ENCODE measurements around the gene GHSR. TPM values are rescaled to one million over a fixed set of nuclear protein-coding genes. Genes with fewer than 3 reads are reported as not detected.

Gene GHSR
- total and polyA plus RNA-seq, 8 donors, result 0.37 TPM; not detected in 7

DNA sequence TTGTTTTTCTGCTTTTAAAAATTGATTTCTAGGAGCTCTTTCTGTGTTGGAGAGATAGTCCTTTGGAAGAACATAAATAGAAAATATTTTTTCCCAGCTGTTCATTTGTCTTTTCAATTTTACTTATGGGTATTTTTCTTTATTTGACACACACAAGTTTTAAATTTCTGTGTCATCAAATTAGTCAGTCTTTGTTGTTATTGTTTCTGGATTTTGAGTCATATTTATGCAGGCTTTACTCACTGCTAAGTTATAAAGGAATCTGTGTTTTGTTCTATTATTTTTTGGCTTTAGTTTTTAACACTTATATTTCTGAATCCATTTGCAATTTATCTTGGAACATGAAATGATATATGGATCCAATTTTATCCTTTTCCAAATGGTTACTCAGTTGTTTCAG, 5.9 kb upstream of the GHSR start:
- Histone ChIP-seq H3K27ac (no peak overlapping the region), H3K4me3 (no peak overlapping the region), H3K36me3 (no peaks in the 10 kb centered on the region), H3K27me3 (peaks cover 4 to 27% (median 14%) of the 10 kb centered on the region in 3 donors), H3K9me3 (peaks cover 0 to 6% (median 3%) of the 10 kb centered on the region in 4 donors), H3K4me1 (peaks cover 0 to 11% (median 5%) of the 10 kb centered on the region in 4 donors)
- intact Hi-C loops (cut with DNase I; ENCODE audit: low total_unique reads), result no loop called here
- DNase-seq, result no peak
- TF ChIP-seq EP300 (IDR thresholded peaks at IDR 0.05), result no peak
- TF ChIP-seq POLR2A (IDR thresholded peaks at IDR 0.05), result no peak
- TF ChIP-seq, protein P1, sequence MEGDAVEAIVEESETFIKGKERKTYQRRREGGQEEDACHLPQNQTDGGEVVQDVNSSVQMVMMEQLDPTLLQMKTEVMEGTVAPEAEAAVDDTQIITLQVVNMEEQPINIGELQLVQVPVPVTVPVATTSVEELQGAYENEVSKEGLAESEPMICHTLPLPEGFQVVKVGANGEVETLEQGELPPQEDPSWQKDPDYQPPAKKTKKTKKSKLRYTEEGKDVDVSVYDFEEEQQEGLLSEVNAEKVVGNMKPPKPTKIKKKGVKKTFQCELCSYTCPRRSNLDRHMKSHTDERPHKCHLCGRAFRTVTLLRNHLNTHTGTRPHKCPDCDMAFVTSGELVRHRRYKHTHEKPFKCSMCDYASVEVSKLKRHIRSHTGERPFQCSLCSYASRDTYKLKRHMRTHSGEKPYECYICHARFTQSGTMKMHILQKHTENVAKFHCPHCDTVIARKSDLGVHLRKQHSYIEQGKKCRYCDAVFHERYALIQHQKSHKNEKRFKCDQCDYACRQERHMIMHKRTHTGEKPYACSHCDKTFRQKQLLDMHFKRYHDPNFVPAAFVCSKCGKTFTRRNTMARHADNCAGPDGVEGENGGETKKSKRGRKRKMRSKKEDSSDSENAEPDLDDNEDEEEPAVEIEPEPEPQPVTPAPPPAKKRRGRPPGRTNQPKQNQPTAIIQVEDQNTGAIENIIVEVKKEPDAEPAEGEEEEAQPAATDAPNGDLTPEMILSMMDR (IDR thresholded peaks at IDR 0.05), result no peak
- no peak for TF ChIP-seq POLR2AphosphoS5 (IDR thresholded peaks at IDR 0.05)

DNA sequence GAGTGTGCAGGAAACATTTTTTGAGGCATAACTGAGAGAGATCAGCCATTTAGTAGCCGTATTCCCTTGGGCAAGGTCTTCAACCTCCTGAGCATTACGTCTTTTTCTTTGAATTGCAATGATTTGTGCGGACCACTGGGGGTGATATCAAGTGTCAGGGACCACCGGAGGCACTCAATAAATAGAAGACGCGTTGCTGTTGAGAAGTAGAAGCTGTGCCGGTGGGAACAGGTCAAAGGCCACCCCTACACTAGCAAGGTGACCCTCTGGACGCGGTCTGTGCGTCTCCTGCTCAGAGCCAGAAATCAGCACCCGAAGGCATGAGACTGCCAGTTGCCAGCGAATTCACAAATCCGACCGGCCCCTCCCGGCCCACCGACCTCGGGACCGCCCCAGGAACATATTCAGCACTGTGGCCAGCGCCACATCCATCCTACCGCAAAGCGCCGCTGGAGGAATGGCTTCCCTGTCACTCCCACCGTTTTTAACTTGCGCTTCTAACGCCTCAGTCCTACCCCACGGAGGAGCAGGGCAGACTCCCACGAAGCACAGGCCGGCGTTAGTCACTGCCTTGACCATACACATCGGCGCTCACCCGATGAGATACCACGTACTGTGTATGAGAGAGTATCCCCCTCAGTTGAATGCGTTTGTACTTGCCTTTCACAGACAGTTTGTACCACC, 1.4 kb upstream of the GHSR start:
- Histone ChIP-seq H3K4me1 (peaks cover 7 to 30% (median 20%) of the 10 kb centered on the region in 4 donors), H3K27me3 (peaks cover 13 to 66% (median 37%) of the 10 kb centered on the region in 3 donors), H3K27ac (no peak overlapping the region), H3K9me3 (peaks cover 0 to 6% (median 3%) of the 10 kb centered on the region in 4 donors), H3K4me3 (peak overlapping the region in 1 of 4 donors; percentile 6), H3K36me3 (no peaks in the 10 kb centered on the region)
- TF ChIP-seq POLR2AphosphoS5 (IDR thresholded peaks at IDR 0.05) (no peak), EP300 (IDR thresholded peaks at IDR 0.05) (no peak), POLR2A (IDR thresholded peaks at IDR 0.05) (no peak)
- TF ChIP-seq, protein P1 (IDR thresholded peaks at IDR 0.05), result no peak
- intact Hi-C loops (cut with DNase I; ENCODE audit: low total_unique reads), result no loop called here
- peak in 1 of 2 donors; percentile 73 for DNase-seq
- WGBS, 5 donors, result 7 to 12% (median 9%) methylated on average over 25 to 34 of the region's 34 CpGs

DNA sequence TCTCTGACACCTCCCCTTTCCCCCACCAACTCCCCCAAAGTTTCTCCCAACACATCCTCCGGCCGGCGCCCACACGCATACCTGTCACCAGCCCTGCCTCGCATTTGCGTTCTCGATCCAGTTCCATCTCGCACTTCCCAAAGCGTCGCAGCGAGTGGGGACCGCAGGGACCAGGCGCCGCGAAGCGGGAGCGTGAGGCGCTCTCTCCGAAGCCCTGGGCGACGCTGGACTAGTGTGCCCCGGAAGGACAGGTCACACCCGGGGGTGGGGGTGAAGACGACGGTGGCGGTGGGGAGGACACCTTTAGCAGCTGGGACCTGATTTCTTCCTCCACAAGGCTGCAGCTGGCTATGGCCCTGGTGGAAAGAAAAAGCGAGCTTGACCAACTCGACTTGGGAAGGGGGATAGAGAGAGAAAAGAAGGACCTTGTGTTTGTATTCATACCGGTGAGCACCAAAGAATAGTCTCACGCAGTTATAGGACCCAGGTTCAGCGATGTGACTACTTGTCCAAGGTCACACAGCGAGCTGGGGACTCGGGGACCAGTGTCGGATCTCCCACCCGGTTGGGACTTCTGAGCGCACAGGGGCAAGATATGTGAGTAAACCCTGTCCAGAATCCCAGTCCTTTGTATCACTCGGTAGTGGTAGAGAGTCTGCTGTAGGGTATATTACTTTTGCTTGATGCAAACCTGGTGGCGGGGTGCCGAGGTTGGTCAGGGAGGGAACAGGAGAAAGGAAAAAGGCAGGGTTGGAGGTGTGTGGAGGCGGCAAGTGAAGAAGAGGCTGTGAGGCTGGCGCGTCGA, 607 bp upstream of the GHSR start:
- 8 to 19% (median 11%) methylated on average over 34 to 43 of the region's 43 CpGs for WGBS, 5 donors
- Histone ChIP-seq H3K27me3 (peaks cover 13 to 66% (median 37%) of the 10 kb centered on the region in 3 donors), H3K36me3 (no peaks in the 10 kb centered on the region), H3K9me3 (peaks cover 0 to 6% (median 3%) of the 10 kb centered on the region in 4 donors), H3K27ac (no peak overlapping the region), H3K4me1 (peaks cover 7 to 30% (median 20%) of the 10 kb centered on the region in 4 donors), H3K4me3 (no peak overlapping the region)
- intact Hi-C loops (cut with DNase I; ENCODE audit: low total_unique reads), result no loop called here
- DNase-seq, result peak in 1 of 2 donors; percentile 3
- TF ChIP-seq EP300 (IDR thresholded peaks at IDR 0.05), result no peak
- TF ChIP-seq, protein P1 (IDR thresholded peaks at IDR 0.05), result no peak
- no peak for TF ChIP-seq POLR2AphosphoS5 (IDR thresholded peaks at IDR 0.05)
- no peak for TF ChIP-seq POLR2A (IDR thresholded peaks at IDR 0.05)

DNA sequence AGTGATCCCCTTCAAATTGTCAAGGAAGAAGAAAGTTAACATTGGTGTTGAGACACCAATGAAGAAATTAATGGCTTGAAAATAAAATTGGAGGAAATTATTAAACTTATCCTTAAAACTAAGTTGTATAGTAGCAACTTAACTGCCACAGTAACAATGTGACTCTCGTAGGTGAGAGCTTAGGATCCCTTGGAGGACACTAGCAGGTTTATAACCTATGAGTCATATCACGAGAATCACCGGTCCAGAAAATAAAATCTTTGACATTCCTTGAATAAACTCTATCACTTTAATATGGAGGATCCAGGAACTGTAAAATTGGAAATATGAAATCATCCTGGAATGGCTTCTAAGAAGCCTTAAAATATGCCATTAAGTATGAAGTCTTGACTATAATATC, 2.1 kb downstream of the GHSR start:
- intact Hi-C loops (cut with DNase I; ENCODE audit: low total_unique reads), result no loop called here
- 78 to 88% (median 87%) methylated on average over 3 of the region's 3 CpGs for WGBS, 5 donors

More for the DNA sequence above, 2.1 kb downstream of the GHSR start:
- H3K9me3 ChIP-seq, result peaks cover 0 to 6% (median 3%) of the 10 kb centered on the region in 4 donors
- DNase-seq, result no peak
- peaks cover 13 to 59% (median 37%) of the 10 kb centered on the region in 3 donors for H3K27me3 ChIP-seq
- H3K36me3 ChIP-seq, result no peaks in the 10 kb centered on the region
- no peak overlapping the region for H3K4me3 ChIP-seq
- peaks cover 7 to 30% (median 20%) of the 10 kb centered on the region in 4 donors for H3K4me1 ChIP-seq
- TF ChIP-seq, protein P1 (IDR thresholded peaks at IDR 0.05), result no peak
- TF ChIP-seq EP300 (IDR thresholded peaks at IDR 0.05) (no peak), POLR2AphosphoS5 (IDR thresholded peaks at IDR 0.05) (no peak), POLR2A (IDR thresholded peaks at IDR 0.05) (no peak)
- H3K27ac ChIP-seq, result no peak overlapping the region
